ENCODE data around the gene PEPD.

The PEPD gene

DNA sequence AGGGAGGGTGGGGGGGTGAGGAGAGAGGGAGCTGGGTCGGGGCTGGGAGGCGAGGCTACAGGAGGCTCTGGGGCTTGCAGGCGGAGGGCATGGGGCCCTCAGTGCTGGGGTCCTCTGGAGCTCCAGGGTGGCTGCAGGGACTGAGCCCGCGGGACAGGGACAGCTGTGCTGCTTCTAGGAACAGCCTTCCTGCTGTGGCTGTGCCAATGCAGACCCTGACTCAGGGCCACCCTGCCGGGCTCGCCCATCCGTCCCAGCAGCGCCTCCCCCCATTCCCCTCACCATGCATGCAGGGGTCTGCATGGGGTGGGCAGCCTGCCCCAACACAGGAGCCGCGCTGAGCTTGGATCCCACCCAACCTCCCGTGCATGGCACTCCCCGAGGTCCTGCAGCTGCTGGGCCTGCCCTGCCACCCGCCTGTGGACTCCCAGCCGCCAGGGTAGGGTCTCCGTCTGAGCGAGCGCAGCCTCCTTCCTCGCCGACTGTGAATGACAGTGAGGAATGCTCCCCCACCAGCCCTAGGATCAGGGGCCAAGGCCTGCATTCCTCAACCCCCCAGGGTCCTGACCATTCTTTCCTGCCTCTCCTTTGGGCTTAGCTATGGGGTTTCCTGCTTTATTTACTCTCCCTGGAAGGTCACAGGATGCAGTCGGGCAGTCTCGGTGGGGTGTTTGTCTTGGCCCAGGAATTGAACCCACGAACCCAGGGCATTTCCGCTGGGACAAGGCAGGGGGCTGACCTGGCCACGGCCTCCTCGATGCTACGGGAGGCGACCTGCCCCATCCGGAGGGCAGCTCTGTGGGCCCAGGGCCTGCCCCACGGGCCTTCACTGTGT is 124.7 kb downstream of the PEPD start:
- TF ChIP-seq, protein P1, sequence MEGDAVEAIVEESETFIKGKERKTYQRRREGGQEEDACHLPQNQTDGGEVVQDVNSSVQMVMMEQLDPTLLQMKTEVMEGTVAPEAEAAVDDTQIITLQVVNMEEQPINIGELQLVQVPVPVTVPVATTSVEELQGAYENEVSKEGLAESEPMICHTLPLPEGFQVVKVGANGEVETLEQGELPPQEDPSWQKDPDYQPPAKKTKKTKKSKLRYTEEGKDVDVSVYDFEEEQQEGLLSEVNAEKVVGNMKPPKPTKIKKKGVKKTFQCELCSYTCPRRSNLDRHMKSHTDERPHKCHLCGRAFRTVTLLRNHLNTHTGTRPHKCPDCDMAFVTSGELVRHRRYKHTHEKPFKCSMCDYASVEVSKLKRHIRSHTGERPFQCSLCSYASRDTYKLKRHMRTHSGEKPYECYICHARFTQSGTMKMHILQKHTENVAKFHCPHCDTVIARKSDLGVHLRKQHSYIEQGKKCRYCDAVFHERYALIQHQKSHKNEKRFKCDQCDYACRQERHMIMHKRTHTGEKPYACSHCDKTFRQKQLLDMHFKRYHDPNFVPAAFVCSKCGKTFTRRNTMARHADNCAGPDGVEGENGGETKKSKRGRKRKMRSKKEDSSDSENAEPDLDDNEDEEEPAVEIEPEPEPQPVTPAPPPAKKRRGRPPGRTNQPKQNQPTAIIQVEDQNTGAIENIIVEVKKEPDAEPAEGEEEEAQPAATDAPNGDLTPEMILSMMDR (IDR thresholded peaks at IDR 0.05; ENCODE audit: low read length, missing control alignments) = no peak
- H3K4me3 ChIP-seq (replicated peaks; ENCODE audit: low read depth, low read length) = no peak overlapping the region
- DNase-seq (ENCODE audit: low read depth) = peak; percentile 30

DNA sequence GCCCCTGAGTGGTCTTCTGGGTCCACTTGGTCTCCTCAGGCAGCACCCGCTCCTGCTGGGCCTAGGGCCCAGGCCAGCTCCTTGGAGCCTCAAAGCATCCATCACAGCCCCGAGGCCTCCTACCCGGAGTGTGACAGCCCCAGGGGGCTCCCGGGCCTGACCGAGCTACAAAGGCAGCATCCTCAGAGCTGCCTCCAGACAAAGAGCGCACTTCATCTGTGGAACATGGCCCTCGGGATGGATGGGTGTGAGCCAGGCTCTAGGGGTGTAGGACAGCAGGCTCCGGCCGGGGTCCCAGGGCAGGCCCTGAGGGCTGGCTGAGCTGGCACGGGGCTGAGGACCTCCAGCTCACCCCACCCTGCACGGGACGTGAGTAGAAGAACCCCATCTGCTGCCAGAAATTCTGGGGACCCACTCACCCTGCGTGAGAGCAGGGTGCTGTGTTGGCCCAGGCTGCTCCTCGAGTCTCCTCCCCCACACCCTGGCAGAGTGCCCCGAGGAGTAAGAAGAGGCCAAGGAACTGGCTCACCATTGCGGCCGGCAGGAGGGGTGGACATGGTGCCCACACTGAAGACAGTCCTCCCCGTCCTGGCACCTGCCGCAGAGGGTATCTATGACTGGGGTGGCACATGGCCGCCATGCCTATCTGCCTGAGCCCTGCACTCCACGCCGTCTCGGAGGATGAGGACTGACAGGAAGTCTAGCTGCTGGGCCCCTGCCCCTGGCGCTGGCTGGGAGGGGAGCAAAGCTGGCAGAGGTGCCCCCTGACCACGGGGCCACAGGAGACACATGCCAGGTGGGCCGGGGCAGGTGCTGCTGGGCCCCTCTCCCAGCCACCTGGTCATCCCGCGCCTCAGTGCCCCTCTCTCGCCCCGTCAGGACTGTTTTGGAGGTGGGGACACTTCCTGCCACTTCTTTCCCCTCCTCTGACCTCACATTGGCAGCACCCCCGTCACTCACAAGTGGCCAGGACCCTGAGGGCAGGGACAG is 125.7 kb downstream of the PEPD start:
- TF ChIP-seq, protein P1 (IDR thresholded peaks at IDR 0.05; ENCODE audit: low read length, missing control alignments) = no peak
- no peak overlapping the region for H3K4me3 ChIP-seq (replicated peaks; ENCODE audit: low read depth, low read length)
- DNase-seq (ENCODE audit: low read depth) = peak; percentile 66

DNA sequence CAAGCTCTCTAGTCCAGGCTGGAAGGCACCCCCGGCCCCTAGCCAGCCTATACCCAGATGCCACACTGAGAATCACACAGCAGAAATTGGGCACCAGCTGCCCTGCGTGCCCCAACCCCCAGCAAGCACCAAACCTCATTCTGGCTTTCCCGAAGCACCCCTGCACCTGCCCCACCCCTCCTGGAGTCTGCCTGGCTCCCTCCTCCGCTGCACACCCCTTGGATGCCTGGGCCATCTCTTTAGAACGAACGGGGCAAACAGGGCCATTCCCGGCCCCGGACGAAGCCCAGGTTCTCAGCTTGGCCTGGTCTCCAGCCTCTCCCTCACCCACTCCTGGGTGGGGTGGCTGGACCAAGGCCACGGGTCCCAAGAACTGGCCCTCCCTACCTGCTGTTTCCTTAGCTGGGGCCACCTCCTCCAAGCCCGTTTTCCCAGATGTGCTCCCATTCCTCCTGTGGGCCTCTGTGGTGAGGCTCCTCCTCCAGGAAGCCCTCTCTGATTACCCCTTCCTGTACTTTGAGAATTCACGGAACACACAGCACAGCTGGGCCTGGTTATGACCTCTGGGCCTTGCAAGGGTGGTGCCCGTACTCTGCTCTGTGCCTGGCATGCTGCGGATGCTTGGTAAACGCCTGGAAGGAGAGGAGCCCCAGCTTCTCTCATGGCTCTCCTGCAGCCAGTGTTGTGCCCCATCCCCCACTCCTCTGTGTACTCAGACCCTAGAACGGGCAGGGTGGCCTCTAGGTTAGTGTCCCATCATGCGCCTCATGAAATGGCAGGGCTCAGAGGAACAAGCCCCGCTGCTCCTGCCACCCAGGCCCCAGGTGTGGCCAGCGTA is 126.6 kb downstream of the PEPD start:
- TF ChIP-seq, protein P1 (IDR thresholded peaks at IDR 0.05; ENCODE audit: low read length, missing control alignments) = no peak
- no peak overlapping the region for H3K4me3 ChIP-seq (replicated peaks; ENCODE audit: low read depth, low read length)
- DNase-seq (ENCODE audit: low read depth) = no peak

DNA sequence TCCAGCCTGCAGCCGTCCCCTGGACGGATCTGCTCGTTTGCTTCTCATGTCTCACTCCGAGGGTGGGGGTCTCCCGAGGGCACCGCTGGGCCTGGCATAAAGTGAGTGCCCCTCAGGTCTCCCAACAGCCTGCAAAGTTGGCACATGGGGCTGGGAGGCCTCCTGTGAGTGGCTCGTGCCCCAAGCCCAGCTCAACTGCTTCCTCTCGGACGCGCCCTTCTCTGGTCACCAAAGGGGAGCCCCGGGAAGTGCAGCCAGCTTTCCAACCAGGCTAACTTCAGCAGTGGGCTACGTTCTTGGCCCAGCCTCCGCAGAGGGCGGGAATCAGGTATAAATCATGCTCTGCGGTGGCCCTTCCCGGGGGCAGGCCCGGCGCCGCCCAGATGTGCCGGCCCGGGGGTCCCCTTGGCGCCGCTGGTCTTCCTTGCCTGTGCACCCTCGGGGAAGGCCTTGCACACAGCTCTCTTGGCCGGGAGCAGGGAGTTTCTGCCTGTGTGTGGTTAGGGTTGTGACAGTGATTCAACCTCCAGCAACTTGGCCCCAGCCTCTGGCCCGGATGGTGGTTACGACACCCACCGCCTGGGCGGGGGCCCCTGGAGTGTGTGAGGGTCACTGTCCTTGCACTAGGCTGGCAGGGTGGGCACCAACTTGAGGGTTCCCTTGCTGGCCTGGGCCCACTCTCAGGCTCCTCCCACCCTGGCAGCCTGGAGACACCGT is 127.4 kb downstream of the PEPD start:
- H3K4me3 ChIP-seq (replicated peaks; ENCODE audit: low read depth, low read length) = no peak overlapping the region
- DNase-seq (ENCODE audit: low read depth) = peak; percentile 73
- TF ChIP-seq, protein P1 (IDR thresholded peaks at IDR 0.05; ENCODE audit: low read length, missing control alignments) = no peak

DNA sequence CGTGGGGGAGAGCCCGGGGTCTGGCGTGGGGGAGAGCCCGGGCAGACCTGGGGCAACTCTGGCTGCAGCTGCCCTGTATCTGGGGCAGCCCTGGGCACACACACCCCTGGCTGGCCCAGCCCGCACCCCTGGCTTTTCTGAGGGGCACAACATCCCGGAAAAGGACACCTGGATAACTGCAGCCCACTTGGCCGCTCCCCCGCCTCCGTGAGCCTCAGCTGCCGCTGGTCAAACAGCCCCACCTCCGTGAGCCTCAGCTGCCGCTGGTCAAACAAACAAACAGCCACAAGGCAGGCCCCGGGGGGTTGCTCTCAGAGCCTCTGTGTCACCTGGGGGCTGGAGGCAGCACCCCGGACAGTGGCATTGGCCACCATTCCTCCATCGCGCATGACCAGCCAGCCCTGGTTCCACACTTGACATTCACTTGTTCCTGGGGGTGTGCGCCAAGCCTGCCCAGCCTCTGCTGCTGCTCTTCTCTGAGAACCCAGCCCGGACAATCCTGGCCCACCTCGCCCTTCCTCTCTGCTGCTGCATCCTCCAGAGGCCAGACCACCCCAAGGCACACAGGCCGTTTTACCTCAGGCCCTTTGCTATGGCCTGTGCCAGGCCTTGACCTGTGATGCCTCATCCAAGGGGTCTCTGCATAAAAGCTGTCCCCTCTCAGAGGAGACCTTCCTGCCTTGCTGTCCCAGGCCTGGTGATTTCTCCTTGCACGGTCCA is 128.1 kb downstream of the PEPD start:
- DNase-seq (ENCODE audit: low read depth) = no peak
- no peak overlapping the region for H3K4me3 ChIP-seq (replicated peaks; ENCODE audit: low read depth, low read length)
- TF ChIP-seq, protein P1 (IDR thresholded peaks at IDR 0.05; ENCODE audit: low read length, missing control alignments) = no peak
